HepG2 (cell line): Measurements from ENCODE around the gene MST1. TPM values are rescaled to one million over a fixed set of nuclear protein-coding genes. Genes with fewer than 3 reads are reported as not detected.
A peak's percentile ranks its signal among the peaks of the same experiment; 100 is the strongest.

ENCODE experiments used
- ATRX ChIP-seq: sonication (generic); formaldehyde crosslinking; IDR thresholded peaks from 2 replicates; pipeline ENCODE4 v1.4.0; 2020; ENCODE audit warnings: missing genetic modification reagents, borderline replicate concordance
- CCDC6 ChIP-seq: sonication (generic); formaldehyde crosslinking; IDR thresholded peaks from 2 replicates; pipeline ENCODE4 v1.8.1; 2022; ENCODE audit warnings: mild to moderate bottlenecking, missing genetic modification reagents, moderate library complexity
- ETS1 ChIP-seq: sonication (generic); formaldehyde crosslinking; IDR thresholded peaks from 2 replicates; pipeline ENCODE4 v1.4.0; 2020; ENCODE audit warnings: missing genetic modification reagents
- KDM6A ChIP-seq: IDR thresholded peaks from 2 replicates; pipeline ENCODE4 v1.6.1; 2016; ENCODE audit warnings: low read depth
- NONO ChIP-seq, 2 experiments: fragments of 450-650 bp in 1 of 2; sonication (generic) in 1 of 2; formaldehyde crosslinking in 1 of 2; IDR thresholded peaks in 1 of 2; conservative IDR thresholded peaks in 1 of 2; 2 replicates each; pipeline versions ENCODE4 v1.6.1 to v1.8.0; 2017 to 2022; ENCODE audit warnings: mild to moderate bottlenecking in 1 of 2, missing genetic modification reagents in 1 of 2, moderate library complexity in 1 of 2
- PHF20 ChIP-seq: sonication (generic); formaldehyde crosslinking; IDR thresholded peaks from 2 replicates; pipeline ENCODE4 v1.5.0; 2020; ENCODE audit warnings: mild to moderate bottlenecking, missing genetic modification reagents
- SP2 ChIP-seq: sonication (generic); formaldehyde crosslinking; IDR thresholded peaks from 2 replicates; pipeline ENCODE4 v1.5.1; 2020; ENCODE audit warnings: mild to moderate bottlenecking, missing genetic modification reagents
- STAT5B ChIP-seq: sonication (generic); formaldehyde crosslinking; IDR thresholded peaks from 2 replicates; pipeline ENCODE4 v1.4.0; 2020; ENCODE audit warnings: missing genetic modification reagents
- TERF1 ChIP-seq: sonication (generic); formaldehyde crosslinking; IDR thresholded peaks from 2 replicates; pipeline ENCODE4 v1.8.0; 2022; ENCODE audit warnings: mild to moderate bottlenecking, missing genetic modification reagents, moderate library complexity
- ZNF329 ChIP-seq: sonication (generic); formaldehyde crosslinking; IDR thresholded peaks from 2 replicates; pipeline ENCODE4 v1.9.0; 2021; ENCODE audit warnings: low read depth, mild to moderate bottlenecking, missing genetic modification reagents
- ZNF33A ChIP-seq: sonication (generic); formaldehyde crosslinking; IDR thresholded peaks from 2 replicates; pipeline ENCODE4 v1.5.1; 2020; ENCODE audit warnings: missing genetic modification reagents, mild to moderate bottlenecking, moderate library complexity, borderline replicate concordance
- ZNF343 ChIP-seq: sonication (generic); formaldehyde crosslinking; IDR thresholded peaks from 2 replicates; pipeline ENCODE4 v1.4.0; 2020; ENCODE audit warnings: mild to moderate bottlenecking, missing genetic modification reagents
- ZNF431 ChIP-seq: sonication (generic); formaldehyde crosslinking; IDR thresholded peaks from 2 replicates; pipeline ENCODE4 v1.9.0; 2022; ENCODE audit warnings: missing genetic modification reagents, low read depth, mild to moderate bottlenecking, borderline replicate concordance
- polyA plus RNA-seq, 8 experiments: library from polyadenylated mRNA; depleted of rRNA in 3 of 8; stranded (reverse) in 7 of 8; unstranded in 1 of 8; fragments of >200 nt; fragmentation: Illumina TruSeq in 4 of 8; extraction: Trizol in 4 of 8; gene quantifications; 2 replicates each; pipeline versions ENCODE4 v1.2.1 to v1.2.3, GENCODE V29; 2011 to 2016; ENCODE audit warnings: low read depth in 4 of 8, missing spikeins in 1 of 8, mixed read lengths in 1 of 8; ENCODE audit not compliant: insufficient read depth in 1 of 8
- total RNA-seq, 5 experiments: library from RNA; depleted of rRNA; stranded (reverse); fragments of >200 nt; fragmentation: Illumina TruSeq; extraction: Trizol; gene quantifications; 2 replicates each; pipeline ENCODE4 v1.2.3, GENCODE V29; 2016; ENCODE audit warnings: low read depth in 1 of 5
- TF ChIP-seq, protein P1 (sequence below): sonication (generic); formaldehyde crosslinking; IDR thresholded peaks from 2 replicates; pipeline ENCODE4 v1.5.0; 2020; ENCODE audit warnings: missing genetic modification reagents
- TF ChIP-seq, protein P2 (sequence below): sonication (generic); formaldehyde crosslinking; IDR thresholded peaks from 2 replicates; pipeline ENCODE4 v1.8.1; 2023; ENCODE audit warnings: mild to moderate bottlenecking, inconsistent platforms, moderate library complexity, missing genetic modification reagents, borderline replicate concordance
- TF ChIP-seq, protein P3 (sequence below): sonication (generic); formaldehyde crosslinking; IDR thresholded peaks from 2 replicates; pipeline ENCODE4 v1.5.1; 2020; ENCODE audit warnings: missing genetic modification reagents, mild to moderate bottlenecking, borderline replicate concordance
- TF ChIP-seq, protein P4 (sequence below): sonication (generic); formaldehyde crosslinking; IDR thresholded peaks from 2 replicates; pipeline ENCODE4 v1.4.0; 2020; ENCODE audit warnings: missing genetic modification reagents

MST1 gene
- total and polyA plus RNA-seq, 2 of the 13 experiments (the other 11 are each of a cell fraction or from before 2014, with no cell fraction given) = 189 to 452 TPM

DNA sequence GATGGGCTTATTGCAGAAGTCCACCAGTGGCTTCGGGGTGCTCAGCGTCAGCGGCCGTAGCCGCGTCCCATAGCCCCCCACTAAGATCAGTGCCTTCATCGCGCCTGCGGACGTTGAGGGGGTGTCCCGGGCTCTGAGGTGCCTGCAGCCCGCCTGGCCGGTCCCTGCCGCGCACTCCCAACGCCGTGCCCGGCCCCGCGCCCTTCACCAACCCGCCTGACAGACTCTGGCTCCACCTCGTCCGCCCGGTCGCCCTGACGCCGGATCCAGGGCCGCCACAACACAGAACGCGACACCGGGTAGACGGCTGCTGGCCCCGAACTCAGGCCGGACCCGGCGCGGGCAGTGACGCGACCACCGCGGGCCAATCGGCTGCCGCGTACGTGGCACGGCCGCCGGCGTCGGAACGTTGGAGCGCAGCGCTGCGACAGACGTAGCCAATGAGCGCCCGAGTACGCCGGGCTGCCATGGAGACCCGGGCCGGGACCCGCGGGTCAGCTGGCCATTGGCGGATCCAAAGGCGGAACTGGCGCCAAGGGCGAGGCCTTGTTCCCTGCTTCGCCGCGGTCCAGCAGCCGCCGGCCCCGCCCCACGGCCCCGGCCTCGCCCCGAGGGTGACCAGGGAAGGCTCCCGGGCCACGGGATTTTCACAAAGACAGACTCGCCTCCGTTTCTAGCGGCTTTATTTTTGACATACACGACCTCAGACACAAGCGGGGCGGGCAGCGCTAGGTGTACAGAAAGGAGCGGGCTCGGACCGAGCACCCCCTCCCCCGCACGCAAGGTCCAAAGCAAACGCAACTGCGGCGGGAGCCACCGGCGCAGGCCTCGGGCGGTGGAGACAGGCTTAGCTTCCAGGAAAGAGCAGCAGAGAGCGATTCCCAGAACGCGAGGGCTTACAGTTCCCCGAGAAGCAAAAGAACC is 34.6 kb upstream of the MST1 start, which contains the start of gene GMPPB (continued):
- TF ChIP-seq, protein P1, sequence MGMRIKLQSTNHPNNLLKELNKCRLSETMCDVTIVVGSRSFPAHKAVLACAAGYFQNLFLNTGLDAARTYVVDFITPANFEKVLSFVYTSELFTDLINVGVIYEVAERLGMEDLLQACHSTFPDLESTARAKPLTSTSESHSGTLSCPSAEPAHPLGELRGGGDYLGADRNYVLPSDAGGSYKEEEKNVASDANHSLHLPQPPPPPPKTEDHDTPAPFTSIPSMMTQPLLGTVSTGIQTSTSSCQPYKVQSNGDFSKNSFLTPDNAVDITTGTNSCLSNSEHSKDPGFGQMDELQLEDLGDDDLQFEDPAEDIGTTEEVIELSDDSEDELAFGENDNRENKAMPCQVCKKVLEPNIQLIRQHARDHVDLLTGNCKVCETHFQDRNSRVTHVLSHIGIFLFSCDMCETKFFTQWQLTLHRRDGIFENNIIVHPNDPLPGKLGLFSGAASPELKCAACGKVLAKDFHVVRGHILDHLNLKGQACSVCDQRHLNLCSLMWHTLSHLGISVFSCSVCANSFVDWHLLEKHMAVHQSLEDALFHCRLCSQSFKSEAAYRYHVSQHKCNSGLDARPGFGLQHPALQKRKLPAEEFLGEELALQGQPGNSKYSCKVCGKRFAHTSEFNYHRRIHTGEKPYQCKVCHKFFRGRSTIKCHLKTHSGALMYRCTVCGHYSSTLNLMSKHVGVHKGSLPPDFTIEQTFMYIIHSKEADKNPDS (CRISPR knock-in tag) = no peak
- TF ChIP-seq NONO (IDR thresholded peaks at IDR 0.05) = no peak
- TF ChIP-seq NONO (CRISPR knock-in tag; conservative IDR thresholded peaks at IDR 0.05) = peak; percentile 91
- TF ChIP-seq CCDC6 (CRISPR knock-in tag) = peak; percentile 78
- TF ChIP-seq ETS1 = no peak
- TF ChIP-seq PHF20 (CRISPR knock-in tag) = peak; percentile 85
- TF ChIP-seq TERF1 (CRISPR knock-in tag) = 0 out of 2 replicates have a peak, but pooled peaks have one; percentile 63
- 0 out of 2 replicates have a peak, but pooled peaks have one; percentile 34 for TF ChIP-seq STAT5B (CRISPR knock-in tag)
- TF ChIP-seq, protein P2, sequence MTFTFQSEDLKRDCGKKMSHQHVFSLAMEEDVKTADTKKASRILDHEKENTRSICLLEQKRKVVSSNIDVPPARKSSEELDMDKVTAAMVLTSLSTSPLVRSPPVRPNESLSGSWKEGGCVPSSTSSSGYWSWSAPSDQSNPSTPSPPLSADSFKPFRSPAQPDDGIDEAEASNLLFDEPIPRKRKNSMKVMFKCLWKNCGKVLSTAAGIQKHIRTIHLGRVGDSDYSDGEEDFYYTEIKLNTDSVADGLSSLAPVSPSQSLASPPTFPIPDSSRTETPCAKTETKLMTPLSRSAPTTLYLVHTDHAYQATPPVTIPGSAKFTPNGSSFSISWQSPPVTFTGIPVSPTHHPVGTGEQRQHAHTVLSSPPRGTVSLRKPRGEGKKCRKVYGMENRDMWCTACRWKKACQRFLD (CRISPR knock-in tag) = no peak
- peak; percentile 81 for TF ChIP-seq SP2 (CRISPR knock-in tag)
- TF ChIP-seq ZNF329 (CRISPR knock-in tag) = 0 out of 2 replicates have a peak, but pooled peaks have one; percentile 33
- TF ChIP-seq ATRX (CRISPR knock-in tag) = no peak
- no peak for TF ChIP-seq ZNF343
- TF ChIP-seq KDM6A = no peak
- TF ChIP-seq, protein P3, sequence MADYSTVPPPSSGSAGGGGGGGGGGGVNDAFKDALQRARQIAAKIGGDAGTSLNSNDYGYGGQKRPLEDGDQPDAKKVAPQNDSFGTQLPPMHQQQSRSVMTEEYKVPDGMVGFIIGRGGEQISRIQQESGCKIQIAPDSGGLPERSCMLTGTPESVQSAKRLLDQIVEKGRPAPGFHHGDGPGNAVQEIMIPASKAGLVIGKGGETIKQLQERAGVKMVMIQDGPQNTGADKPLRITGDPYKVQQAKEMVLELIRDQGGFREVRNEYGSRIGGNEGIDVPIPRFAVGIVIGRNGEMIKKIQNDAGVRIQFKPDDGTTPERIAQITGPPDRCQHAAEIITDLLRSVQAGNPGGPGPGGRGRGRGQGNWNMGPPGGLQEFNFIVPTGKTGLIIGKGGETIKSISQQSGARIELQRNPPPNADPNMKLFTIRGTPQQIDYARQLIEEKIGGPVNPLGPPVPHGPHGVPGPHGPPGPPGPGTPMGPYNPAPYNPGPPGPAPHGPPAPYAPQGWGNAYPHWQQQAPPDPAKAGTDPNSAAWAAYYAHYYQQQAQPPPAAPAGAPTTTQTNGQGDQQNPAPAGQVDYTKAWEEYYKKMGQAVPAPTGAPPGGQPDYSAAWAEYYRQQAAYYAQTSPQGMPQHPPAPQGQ (CRISPR knock-in tag) = peak; percentile 63; the same call in 1 of the 2 replicates
- TF ChIP-seq, protein P4, sequence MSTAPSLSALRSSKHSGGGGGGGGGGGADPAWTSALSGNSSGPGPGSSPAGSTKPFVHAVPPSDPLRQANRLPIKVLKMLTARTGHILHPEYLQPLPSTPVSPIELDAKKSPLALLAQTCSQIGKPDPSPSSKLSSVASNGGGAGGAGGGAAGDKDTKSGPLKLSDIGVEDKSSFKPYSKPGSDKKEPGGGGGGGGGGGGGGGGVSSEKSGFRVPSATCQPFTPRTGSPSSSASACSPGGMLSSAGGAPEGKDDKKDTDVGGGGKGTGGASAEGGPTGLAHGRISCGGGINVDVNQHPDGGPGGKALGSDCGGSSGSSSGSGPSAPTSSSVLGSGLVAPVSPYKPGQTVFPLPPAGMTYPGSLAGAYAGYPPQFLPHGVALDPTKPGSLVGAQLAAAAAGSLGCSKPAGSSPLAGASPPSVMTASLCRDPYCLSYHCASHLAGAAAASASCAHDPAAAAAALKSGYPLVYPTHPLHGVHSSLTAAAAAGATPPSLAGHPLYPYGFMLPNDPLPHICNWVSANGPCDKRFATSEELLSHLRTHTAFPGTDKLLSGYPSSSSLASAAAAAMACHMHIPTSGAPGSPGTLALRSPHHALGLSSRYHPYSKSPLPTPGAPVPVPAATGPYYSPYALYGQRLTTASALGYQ (CRISPR knock-in tag) = peak; percentile 41; the same call in 1 of the 2 replicates
- 0 out of 2 replicates have a peak, but pooled peaks have one; percentile 20 for TF ChIP-seq ZNF431 (CRISPR knock-in tag)
- TF ChIP-seq ZNF33A (CRISPR knock-in tag) = no peak
